ENCODE data around the gene PDE11A.

PDE11A gene

DNA sequence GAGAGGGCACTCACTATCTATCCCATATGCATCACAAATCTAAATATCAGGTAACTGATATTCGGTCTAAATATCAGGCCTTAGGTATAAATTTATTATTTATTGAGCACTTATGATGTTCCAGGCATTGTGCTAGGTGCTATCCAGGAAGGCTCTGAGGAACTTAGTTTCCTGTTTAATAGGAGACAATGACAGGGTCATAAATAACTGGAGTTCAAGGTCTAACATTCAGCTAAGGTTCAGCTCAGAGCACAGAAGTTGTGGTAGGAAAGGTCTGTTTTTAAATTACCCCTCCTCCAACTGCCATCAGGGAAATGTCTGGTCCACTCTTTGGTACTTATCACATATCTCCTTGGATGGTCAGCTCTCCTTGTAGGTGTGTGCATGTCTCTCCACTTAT is 486.4 kb downstream of the PDE11A start:
- in situ Hi-C loops (cut with HindIII; ENCODE audit: low sequenced_read_pairs), result no loop called here

DNA sequence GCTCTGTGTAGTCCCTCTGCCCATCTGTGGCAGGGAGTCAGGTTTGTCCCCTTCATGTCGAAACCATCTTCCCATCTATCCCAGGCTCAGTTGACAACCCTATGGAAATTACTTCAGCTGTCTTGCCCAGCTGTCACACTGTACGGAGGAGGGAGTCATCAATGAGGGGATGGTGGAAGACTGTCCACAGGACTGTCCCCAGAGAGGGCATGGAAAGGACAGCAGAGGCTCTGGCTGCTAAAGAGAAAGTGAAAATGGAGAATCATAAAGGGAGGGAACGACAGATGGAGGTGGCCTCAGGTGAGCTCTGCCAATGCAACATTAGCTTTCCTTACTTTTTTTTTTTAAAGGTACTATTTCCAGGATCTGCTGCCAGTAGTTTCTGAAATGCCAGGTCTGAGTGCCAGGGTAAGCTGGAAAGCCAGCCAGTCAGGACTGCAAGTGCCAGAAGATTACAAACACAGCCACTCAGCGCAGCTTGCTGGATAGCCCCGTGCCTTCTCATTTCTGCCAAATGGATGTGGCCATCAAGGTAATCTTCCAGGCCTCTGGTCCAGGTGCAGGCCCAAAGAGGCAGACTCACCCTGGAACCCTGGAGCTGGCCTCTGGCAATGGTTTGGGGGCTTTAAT is 487.2 kb downstream of the PDE11A start:
- in situ Hi-C loops (cut with HindIII; ENCODE audit: low sequenced_read_pairs), result no loop called here

- in situ Hi-C loops (cut with HindIII; ENCODE audit: low sequenced_read_pairs), result no loop called here
Measured at GRCh38 chr2:177584030-177584692, 488.4 kb downstream of the PDE11A start.

- in situ Hi-C loops (cut with HindIII; ENCODE audit: low sequenced_read_pairs), result no loop called here
Measured at GRCh38 chr2:177582000-177582399, 490.6 kb downstream of the PDE11A start.

DNA sequence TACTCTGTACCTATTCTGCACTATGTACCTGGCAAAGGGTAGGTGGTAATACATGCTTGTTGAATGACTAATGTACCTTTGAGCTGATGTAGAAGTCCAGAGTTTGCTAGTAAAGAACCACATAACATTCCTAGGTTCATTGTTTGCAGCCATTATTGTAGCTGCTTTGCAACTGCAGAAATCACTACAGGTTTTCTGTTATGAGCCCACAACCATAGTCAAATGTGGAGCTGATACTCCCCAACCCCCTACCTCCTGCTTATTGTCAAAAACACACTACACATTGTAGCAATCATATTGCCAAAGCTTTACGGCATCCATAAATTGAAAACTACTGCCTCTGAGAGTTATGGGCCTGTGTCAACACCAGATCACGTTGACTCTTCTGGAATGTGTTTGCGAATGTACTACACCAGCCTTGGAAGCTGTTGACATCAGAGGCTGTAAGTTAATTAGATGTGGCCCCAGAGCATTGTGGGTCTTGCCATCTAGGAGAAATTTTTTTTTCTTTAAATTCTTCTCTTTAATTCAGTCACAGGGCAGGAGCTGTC is 493.0 kb downstream of the PDE11A start:
- in situ Hi-C loops (cut with HindIII; ENCODE audit: low sequenced_read_pairs), result no loop called here

- in situ Hi-C loops (cut with HindIII; ENCODE audit: low sequenced_read_pairs), result no loop called here
Measured at GRCh38 chr2:177578454-177578853, 494.1 kb downstream of the PDE11A start.

GRCh38 chr2:177577075-177577474 is 495.5 kb downstream of the PDE11A start:
- in situ Hi-C loops (cut with HindIII; ENCODE audit: low sequenced_read_pairs), result no loop called here

- in situ Hi-C loops (cut with HindIII; ENCODE audit: low sequenced_read_pairs), result no loop called here
Measured at GRCh38 chr2:177575358-177575757, 497.2 kb downstream of the PDE11A start.

DNA sequence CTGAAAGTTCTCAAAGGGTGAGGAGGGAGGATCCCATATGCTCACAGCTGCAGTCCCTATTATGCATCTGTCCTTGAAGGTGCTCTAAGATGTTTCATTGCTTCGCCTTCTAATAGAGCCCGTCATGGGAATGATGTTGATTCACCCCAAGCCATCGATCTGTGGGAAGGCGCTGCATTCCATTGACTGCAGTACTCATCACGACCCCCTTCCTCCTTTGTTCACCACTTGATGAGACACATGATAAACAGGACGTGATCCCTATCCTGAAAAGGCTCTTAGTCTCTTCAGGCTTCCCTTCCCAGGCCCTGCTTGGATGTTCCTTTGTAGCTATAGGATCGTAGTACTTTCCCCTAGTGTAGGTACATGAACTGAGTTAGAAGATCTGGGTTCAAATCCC is 498.2 kb downstream of the PDE11A start:
- in situ Hi-C loops (cut with HindIII; ENCODE audit: low sequenced_read_pairs), result no loop called here

Measured in endothelial cell of hepatic sinusoid (primary cell).